SK-N-SH (cell line): ENCODE results near the gene GRIK5. TPM values are rescaled to one million over a fixed set of nuclear protein-coding genes. Genes with fewer than 3 reads are reported as not detected.
"Not testable (repeated sequence)": the region's sequence is repeated elsewhere in the genome, so short reads cannot be mapped to it uniquely, and the experiment has no call there.

ENCODE experiments used
- CTCF ChIA-PET: fragments of 300-600, 350-600 bp; formaldehyde crosslinking; extraction: SDS; loops from one replicate; lab custom pipeline; 2021; lab: Yijun Ruan, JAX
- POLR2A ChIA-PET: fragments of 350-600 bp; sonication (Branson Sonifier 250); formaldehyde crosslinking; extraction: SDS; loops from one replicate; lab custom pipeline; 2020; ENCODE audit warnings: antibody characterized with exemption, inconsistent platforms; lab: Yijun Ruan, JAX
- DNase-seq: peaks from one replicate; pipeline ENCODE4 v3.0.0; 2012
- H2AFZ ChIP-seq: fragments of 200-600 bp; sonication (generic); 2 replicates; pipeline ENCODE4 v1.8.1; 2016; ENCODE audit warnings: antibody characterized with exemption, mild to moderate bottlenecking, low read depth
- H3F3A ChIP-seq: fragments of 200-600 bp; sonication (generic); replicated peaks from 2 replicates; pipeline ENCODE3; 2016; ENCODE audit warnings: antibody characterized with exemption, mild to moderate bottlenecking; ENCODE audit not compliant: insufficient read depth
- H3K27ac ChIP-seq, 2 experiments: fragments of 200-500 bp in 1 of 2; fragments of 200-600 bp in 1 of 2; sonication (Bioruptor generic) in 1 of 2; sonication (generic), shearing (Covaris generic) in 1 of 2; 2 replicates each; pipeline versions ENCODE4 v1.5.1 to v1.6.1; 2014 to 2016; ENCODE audit warnings: low read depth in 2 of 2, inconsistent platforms in 1 of 2, low read length in 1 of 2, mild to moderate bottlenecking in 1 of 2, mixed read lengths in 1 of 2
- H3K27me3 ChIP-seq: fragments of 200-600 bp; sonication (generic), shearing (Covaris generic); 2 replicates; pipeline ENCODE4 v1.6.1; 2016; ENCODE audit warnings: mixed run types; ENCODE audit not compliant: insufficient read depth
- H3K36me3 ChIP-seq, 2 experiments: fragments of 200-500 bp in 1 of 2; fragments of 200-600 bp in 1 of 2; sonication (Bioruptor generic) in 1 of 2; sonication (generic) in 1 of 2; replicated peaks in 1 of 2; 2 replicates each; pipeline versions ENCODE3 to v1.5.1; 2014 to 2016; ENCODE audit warnings: low read length in 1 of 2, mild to moderate bottlenecking in 1 of 2; ENCODE audit not compliant: insufficient read depth in 2 of 2, control insufficient read depth in 1 of 2
- H3K4me1 ChIP-seq, 2 experiments: fragments of 200-500 bp in 1 of 2; fragments of 200-600 bp in 1 of 2; sonication (Bioruptor generic) in 1 of 2; sonication (generic), shearing (Covaris generic) in 1 of 2; 2 replicates each; pipeline versions ENCODE4 v1.5.1 to v1.6.1; 2014 to 2016; ENCODE audit warnings: low read depth in 1 of 2, low read length in 1 of 2, mixed run types in 1 of 2; ENCODE audit not compliant: insufficient read depth in 2 of 2, control insufficient read depth in 1 of 2
- H3K4me2 ChIP-seq: fragments of 200-600 bp; sonication (generic), shearing (Covaris generic); 2 replicates; pipeline ENCODE4 v1.6.1; 2017; ENCODE audit warnings: mixed run types
- H3K4me3 ChIP-seq, 2 experiments: fragments of 200-500 bp in 1 of 2; fragments of 200-600 bp in 1 of 2; sonication (Bioruptor generic) in 1 of 2; sonication (generic), shearing (Covaris generic) in 1 of 2; 2 replicates each; pipeline versions ENCODE4 v1.5.1 to v1.8.1; 2014 to 2016; ENCODE audit warnings: low read depth in 2 of 2, inconsistent platforms in 1 of 2, low read length in 1 of 2, mild to moderate bottlenecking in 1 of 2, mixed read lengths in 1 of 2, moderate library complexity in 1 of 2
- H3K79me2 ChIP-seq: fragments of 200-600 bp; sonication (generic); 2 replicates; pipeline ENCODE4 v1.8.1; 2017; ENCODE audit warnings: mild to moderate bottlenecking; ENCODE audit not compliant: insufficient read depth
- H3K9ac ChIP-seq: fragments of 200-600 bp; sonication (generic); 2 replicates; pipeline ENCODE4 v1.6.1; 2017; ENCODE audit warnings: mixed run types
- H3K9me2 ChIP-seq: fragments of 200-600 bp; sonication (generic); 2 replicates; pipeline ENCODE4 v1.6.1; 2017; ENCODE audit warnings: mixed run types
- H3K9me3 ChIP-seq: fragments of 200-600 bp; sonication (generic); 2 replicates; pipeline ENCODE4 v1.6.1; 2017; ENCODE audit warnings: mixed run types, mild to moderate bottlenecking, moderate library complexity
- H4K20me1 ChIP-seq: fragments of 200-600 bp; sonication (generic); 2 replicates; pipeline ENCODE4 v1.6.1; 2017; ENCODE audit warnings: mild to moderate bottlenecking, mixed run types; ENCODE audit not compliant: insufficient read depth
- ELF1 ChIP-seq: IDR thresholded peaks from 2 replicates; pipeline ENCODE4 v1.4.0; 2012
- FOSL2 ChIP-seq: IDR thresholded peaks from 2 replicates; pipeline ENCODE4 v1.4.0; 2012; ENCODE audit warnings: low read depth, mild to moderate bottlenecking, moderate library complexity, borderline replicate concordance
- GATA2 ChIP-seq: sonication (generic); formaldehyde crosslinking; IDR thresholded peaks from 2 replicates; pipeline ENCODE4 v1.5.0; 2020; ENCODE audit warnings: mild to moderate bottlenecking, missing genetic modification reagents
- IRF3 ChIP-seq: fragments of 150-350 bp; IDR thresholded peaks from 2 replicates; pipeline ENCODE4 v1.6.1; 2016; ENCODE audit warnings: mild to moderate bottlenecking, low read depth, low read length
- JUND ChIP-seq: IDR thresholded peaks from 2 replicates; pipeline ENCODE4 v1.4.0; 2012
- MXI1 ChIP-seq: IDR thresholded peaks from 2 replicates; pipeline ENCODE4 v1.6.1; 2012; ENCODE audit warnings: mild to moderate bottlenecking, low read depth, low read length, improper control_type of control experiment
- NFIC ChIP-seq: IDR thresholded peaks from 2 replicates; pipeline ENCODE4 v1.4.0; 2012; ENCODE audit warnings: borderline replicate concordance
- POLR2AphosphoS5 ChIP-seq: IDR thresholded peaks from 2 replicates; pipeline ENCODE4 v1.6.1; 2012; ENCODE audit warnings: low read depth, low read length
- RAD21 ChIP-seq: IDR thresholded peaks from 2 replicates; pipeline ENCODE4 v1.6.1; 2012; ENCODE audit warnings: mild to moderate bottlenecking, low read length
- RXRA ChIP-seq: IDR thresholded peaks from 2 replicates; pipeline ENCODE4 v1.4.0; 2012; ENCODE audit warnings: low read depth, mild to moderate bottlenecking, borderline replicate concordance
- TAF1 ChIP-seq: IDR thresholded peaks from 2 replicates; pipeline ENCODE4 v1.6.1; 2012; ENCODE audit warnings: low read depth, mild to moderate bottlenecking, low read length, moderate library complexity, borderline replicate concordance
- TCF12 ChIP-seq: IDR thresholded peaks from 2 replicates; pipeline ENCODE4 v1.4.0; 2012
- WGBS: methylation state at CpG from one replicate; pipeline ENCODE4 v1.1.6; 2017; ENCODE audit warnings: low lambda C conversion rate; 5-methylcytosine and 5-hydroxymethylcytosine counted together
- polyA plus RNA-seq, 3 experiments: library from polyadenylated mRNA; depleted of rRNA; stranded (reverse); fragments of >200 nt; gene quantifications; 2 replicates each; pipeline ENCODE4 v1.2.3, GENCODE V29; 2012
- TF ChIP-seq, protein P1 (sequence below): fragments of 150-350 bp; IDR thresholded peaks from 2 replicates; pipeline ENCODE4 v1.6.1; 2017; ENCODE audit warnings: antibody characterized with exemption, low read length, low read depth, borderline replicate concordance
- TF ChIP-seq, protein P2 (sequence below): fragments of 200-600 bp; sonication (generic); IDR thresholded peaks from 2 replicates; pipeline ENCODE4 v1.6.1; 2017; ENCODE audit warnings: antibody characterized with exemption, mild to moderate bottlenecking, moderate library complexity

Gene GRIK5
- polyA plus RNA-seq, 1 of the 3 experiments (the other 2 are of a cell fraction), result 2.4 TPM

GRCh38 chr19:42012747-42013146 lies 57.3 kb downstream of the GRIK5 start:
- WGBS, result 89% methylated on average over 3 of the region's 3 CpGs
- H2AFZ ChIP-seq, H3F3A ChIP-seq, H3K4me3 ChIP-seq, H3K36me3 ChIP-seq, H3K4me2 ChIP-seq, H3K4me1 ChIP-seq, H4K20me1 ChIP-seq, H3K9me3 ChIP-seq, H3K27ac ChIP-seq, H3K9ac ChIP-seq, POLR2A ChIA-PET, H3K79me2 ChIP-seq, H3K27me3 ChIP-seq, DNase-seq, H3K9me2 ChIP-seq: not testable (repeated sequence)
- CTCF ChIA-PET, result interaction anchor here (2.1 to 5.4 kb wide), 3 partner anchors 13 to 22 kb away, joined by 16 to 39 read pairs (median 16); no protein-coding TSS in a partner anchor

DNA sequence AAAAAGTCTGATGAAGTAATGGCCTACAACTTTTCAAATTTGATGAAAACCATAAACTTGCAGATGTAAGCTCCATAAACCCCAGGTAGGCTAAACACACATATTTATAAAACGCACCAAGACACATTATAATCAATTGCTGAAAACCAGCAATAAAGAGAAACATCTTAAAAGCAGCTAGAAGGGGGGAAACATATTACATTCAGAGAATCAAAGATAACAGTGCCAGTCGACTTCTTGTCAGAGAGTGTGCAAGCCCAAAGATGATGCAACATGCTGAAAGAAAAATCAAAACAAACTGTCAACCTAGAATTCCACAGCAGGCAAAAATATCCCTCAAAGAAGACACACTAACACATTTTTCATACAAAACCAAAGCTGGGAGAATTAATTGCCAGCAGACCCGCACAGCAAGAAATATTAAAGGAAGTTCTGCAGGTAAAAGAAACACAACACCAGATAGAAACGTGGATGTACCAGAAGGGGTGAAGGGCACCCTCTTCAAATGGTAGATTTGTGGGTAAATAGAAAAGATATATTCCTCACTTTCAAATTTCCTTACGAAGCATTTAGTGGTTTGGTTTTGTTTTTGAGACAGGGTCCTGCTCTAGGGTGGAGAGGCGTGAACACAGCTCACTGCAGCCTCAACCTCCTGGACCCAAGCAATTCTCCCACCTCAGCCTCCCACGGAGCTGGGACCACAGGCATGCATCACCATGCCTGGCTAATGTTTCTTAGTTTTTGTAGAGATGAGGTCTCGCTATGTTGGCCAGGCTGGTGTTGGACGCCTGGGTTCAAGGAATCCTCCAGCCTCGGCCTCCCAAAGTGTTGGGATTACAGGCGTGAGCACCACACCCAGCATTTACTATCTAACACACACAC lies 59.5 kb downstream of the GRIK5 start:
- no peaks in the 10 kb centered on the region for H3K9me2 ChIP-seq
- ChIA-PET POLR2A (interaction anchor here (0.8 to 1.0 kb wide), 2 partner anchors 10 to 14 kb away, joined by 3 read pairs; no protein-coding TSS in a partner anchor), CTCF (interaction anchor here (0.8 to 5.4 kb wide), 6 partner anchors 11 to 28 kb away, joined by 3 to 39 read pairs (median 5); no protein-coding TSS in a partner anchor)
- no peak for DNase-seq
- H3K9ac ChIP-seq, result no peak overlapping the region
- H3K36me3 ChIP-seq, result no peaks in the 10 kb centered on the region
- H4K20me1 ChIP-seq, result no peaks in the 10 kb centered on the region
- H3K27ac ChIP-seq, result no peak overlapping the region
- no peaks in the 10 kb centered on the region for H3K9me3 ChIP-seq
- H3K4me1 ChIP-seq, result no peaks in the 10 kb centered on the region
- no peak overlapping the region for H3K4me3 ChIP-seq
- no peak overlapping the region for H3K4me2 ChIP-seq
- TF ChIP-seq, protein P1, sequence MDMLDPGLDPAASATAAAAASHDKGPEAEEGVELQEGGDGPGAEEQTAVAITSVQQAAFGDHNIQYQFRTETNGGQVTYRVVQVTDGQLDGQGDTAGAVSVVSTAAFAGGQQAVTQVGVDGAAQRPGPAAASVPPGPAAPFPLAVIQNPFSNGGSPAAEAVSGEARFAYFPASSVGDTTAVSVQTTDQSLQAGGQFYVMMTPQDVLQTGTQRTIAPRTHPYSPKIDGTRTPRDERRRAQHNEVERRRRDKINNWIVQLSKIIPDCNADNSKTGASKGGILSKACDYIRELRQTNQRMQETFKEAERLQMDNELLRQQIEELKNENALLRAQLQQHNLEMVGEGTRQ, result no peak
- TF ChIP-seq TAF1, result no peak
- TF ChIP-seq FOSL2, result no peak
- TF ChIP-seq POLR2AphosphoS5, result no peak
- no peak for TF ChIP-seq TCF12
- TF ChIP-seq NFIC, result no peak
- no peak for TF ChIP-seq GATA2
- no peak for TF ChIP-seq MXI1
- TF ChIP-seq, protein P2, sequence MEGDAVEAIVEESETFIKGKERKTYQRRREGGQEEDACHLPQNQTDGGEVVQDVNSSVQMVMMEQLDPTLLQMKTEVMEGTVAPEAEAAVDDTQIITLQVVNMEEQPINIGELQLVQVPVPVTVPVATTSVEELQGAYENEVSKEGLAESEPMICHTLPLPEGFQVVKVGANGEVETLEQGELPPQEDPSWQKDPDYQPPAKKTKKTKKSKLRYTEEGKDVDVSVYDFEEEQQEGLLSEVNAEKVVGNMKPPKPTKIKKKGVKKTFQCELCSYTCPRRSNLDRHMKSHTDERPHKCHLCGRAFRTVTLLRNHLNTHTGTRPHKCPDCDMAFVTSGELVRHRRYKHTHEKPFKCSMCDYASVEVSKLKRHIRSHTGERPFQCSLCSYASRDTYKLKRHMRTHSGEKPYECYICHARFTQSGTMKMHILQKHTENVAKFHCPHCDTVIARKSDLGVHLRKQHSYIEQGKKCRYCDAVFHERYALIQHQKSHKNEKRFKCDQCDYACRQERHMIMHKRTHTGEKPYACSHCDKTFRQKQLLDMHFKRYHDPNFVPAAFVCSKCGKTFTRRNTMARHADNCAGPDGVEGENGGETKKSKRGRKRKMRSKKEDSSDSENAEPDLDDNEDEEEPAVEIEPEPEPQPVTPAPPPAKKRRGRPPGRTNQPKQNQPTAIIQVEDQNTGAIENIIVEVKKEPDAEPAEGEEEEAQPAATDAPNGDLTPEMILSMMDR, result no peak
- no peak for TF ChIP-seq JUND
- TF ChIP-seq RAD21, result no peak
- TF ChIP-seq ELF1, result no peak
- no peak for TF ChIP-seq RXRA
- no peak for TF ChIP-seq IRF3
- TF ChIP-seq, all 33 proteins: peak for 0
- 72% methylated on average over 11 of the region's 11 CpGs for WGBS
- Histone ChIP-seq H3F3A (no peaks in the 10 kb centered on the region), H2AFZ (no peak overlapping the region), H3K79me2 (no peaks in the 10 kb centered on the region), H3K27me3 (no peaks in the 10 kb centered on the region)
